OCI-LY1 (cell line): ENCODE results near the gene ARFGEF2.

Source experiments
- H2AFZ ChIP-seq: fragments of 200-600 bp; sonication (generic), shearing (Covaris generic); 2 replicates; pipeline ENCODE4 v1.6.0; 2014; ENCODE audit warnings: antibody characterized with exemption, mild to moderate bottlenecking, low read length
- H3F3A ChIP-seq: fragments of 200-600 bp; sonication (generic), shearing (Covaris generic); 2 replicates; pipeline ENCODE4 v1.6.0; 2014; ENCODE audit warnings: mild to moderate bottlenecking, antibody characterized with exemption, low read length, moderate library complexity; ENCODE audit not compliant: insufficient read depth
- H3K27ac ChIP-seq: fragments of 200-600 bp; sonication (generic); 2 replicates; pipeline ENCODE4 v1.5.1; 2014; ENCODE audit warnings: low read length, mixed run types, mild to moderate bottlenecking, low read depth; ENCODE audit not compliant: poor library complexity, severe bottlenecking
- H3K27me3 ChIP-seq: fragments of 200-600 bp; sonication (generic); 2 replicates; pipeline ENCODE4 v1.6.0; 2014; ENCODE audit warnings: antibody characterized with exemption, mild to moderate bottlenecking, low read length, moderate library complexity; ENCODE audit not compliant: insufficient read depth
- H3K36me3 ChIP-seq: fragments of 200-600 bp; sonication (generic); 2 replicates; pipeline ENCODE4 v1.6.1; 2014; ENCODE audit warnings: mild to moderate bottlenecking, antibody characterized with exemption, low read length, moderate library complexity, mixed read lengths; ENCODE audit not compliant: insufficient read depth
- H3K4me1 ChIP-seq: fragments of 200-600 bp; sonication (generic); 2 replicates; pipeline ENCODE4 v1.5.1; 2014; ENCODE audit warnings: mild to moderate bottlenecking, low read length, moderate library complexity; ENCODE audit not compliant: insufficient read depth, severe bottlenecking
- H3K4me2 ChIP-seq: fragments of 200-600 bp; sonication (generic), shearing (Covaris generic); 2 replicates; pipeline ENCODE4 v1.6.1; 2014; ENCODE audit warnings: low read length
- H3K4me3 ChIP-seq: fragments of 200-600 bp; sonication (generic); 2 replicates; pipeline ENCODE4 v1.5.1; 2014; ENCODE audit warnings: low read length, low read depth, mild to moderate bottlenecking, mixed read lengths; ENCODE audit not compliant: poor library complexity, severe bottlenecking
- H3K79me2 ChIP-seq: fragments of 200-600 bp; shearing (Covaris generic); 2 replicates; pipeline ENCODE4 v1.6.1; 2016; ENCODE audit warnings: mixed run types, low read length, mixed read lengths; ENCODE audit not compliant: insufficient read depth
- H3K9ac ChIP-seq: fragments of 200-600 bp; sonication (generic), shearing (Covaris generic); 2 replicates; pipeline ENCODE4 v1.6.1; 2014; ENCODE audit warnings: mild to moderate bottlenecking, low read length, mixed read lengths
- H3K9me2 ChIP-seq: fragments of 200-600 bp; sonication (generic), shearing (Covaris generic); 2 replicates; pipeline ENCODE4 v1.6.1; 2014; ENCODE audit warnings: low read depth, mild to moderate bottlenecking, low read length, mixed read lengths
- H3K9me3 ChIP-seq: fragments of 200-600 bp; shearing (Covaris generic); 2 replicates; pipeline ENCODE4 v1.6.1; 2014; ENCODE audit warnings: low read length, mixed read lengths
- H4K20me1 ChIP-seq: fragments of 200-600 bp; sonication (generic), shearing (Covaris generic); 2 replicates; pipeline ENCODE4 v1.6.0; 2016; ENCODE audit warnings: mild to moderate bottlenecking, low read length; ENCODE audit not compliant: insufficient read depth
- CTCF ChIP-seq: fragments of 200-600 bp; sonication (generic), shearing (Covaris generic); IDR thresholded peaks from 2 replicates; pipeline ENCODE4 v1.5.1; 2017; ENCODE audit warnings: mild to moderate bottlenecking, antibody characterized with exemption, low read length, moderate library complexity, mixed read lengths
- EZH2 ChIP-seq: fragments of 200-600 bp; sonication (generic), shearing (Covaris generic); IDR thresholded peaks from 2 replicates; pipeline ENCODE4 v1.8.0; 2017; ENCODE audit warnings: borderline replicate concordance, mixed run types, mild to moderate bottlenecking, antibody characterized with exemption, low read length, moderate library complexity, mixed read lengths

The ARFGEF2 gene

GRCh38 chr20:48926267-48926666 is 4.8 kb downstream of the ARFGEF2 start:
- H3K4me2 ChIP-seq, result no peak overlapping the region
- H3K9ac ChIP-seq, result no peak overlapping the region
- no peak overlapping the region for H3K4me3 ChIP-seq

GRCh38 chr20:48926821-48927220 is 5.3 kb downstream of the ARFGEF2 start:
- Histone ChIP-seq H3K4me2 (no peak overlapping the region), H4K20me1 (no peaks in the 10 kb centered on the region), H3K4me3 (no peak overlapping the region), H2AFZ (no peak overlapping the region), H3K79me2 (peaks cover 81% of the 10 kb centered on the region), H3K9ac (no peak overlapping the region), H3K27ac (no peak overlapping the region), H3F3A (peaks cover 7% of the 10 kb centered on the region; the same call in 1 of the 2 replicates), H3K9me2 (no peaks in the 10 kb centered on the region), H3K9me3 (no peaks in the 10 kb centered on the region), H3K27me3 (no peaks in the 10 kb centered on the region), H3K36me3 (no peaks in the 10 kb centered on the region), H3K4me1 (peaks cover 34% of the 10 kb centered on the region)
- no peak for TF ChIP-seq CTCF
- no peak for TF ChIP-seq EZH2

More at GRCh38 chr20:48926267-48926666, 4.8 kb downstream of the ARFGEF2 start:
- Histone ChIP-seq H3K27ac (no peak overlapping the region), H4K20me1 (no peaks in the 10 kb centered on the region), H3K79me2 (peaks cover 77% of the 10 kb centered on the region), H3K4me1 (peaks cover 34% of the 10 kb centered on the region), H3K9me2 (no peaks in the 10 kb centered on the region), H3F3A (peaks cover 7% of the 10 kb centered on the region; the same call in 1 of the 2 replicates), H3K36me3 (no peaks in the 10 kb centered on the region), H2AFZ (no peak overlapping the region), H3K27me3 (no peaks in the 10 kb centered on the region), H3K9me3 (no peaks in the 10 kb centered on the region)
- no peak for TF ChIP-seq EZH2
- TF ChIP-seq CTCF, result no peak

- H3K9me2 ChIP-seq, result no peaks in the 10 kb centered on the region
- H3F3A ChIP-seq, result no peaks in the 10 kb centered on the region
- no peak overlapping the region for H2AFZ ChIP-seq
- H3K4me1 ChIP-seq, result peaks cover 13% of the 10 kb centered on the region
- H4K20me1 ChIP-seq, result no peaks in the 10 kb centered on the region
- H3K79me2 ChIP-seq, result peaks cover 79% of the 10 kb centered on the region
- no peak for TF ChIP-seq EZH2
- TF ChIP-seq CTCF, result no peak
- H3K4me2 ChIP-seq, result no peak overlapping the region
- H3K9ac ChIP-seq, result no peak overlapping the region
- no peaks in the 10 kb centered on the region for H3K27me3 ChIP-seq
- no peak overlapping the region for H3K27ac ChIP-seq
- H3K4me3 ChIP-seq, result no peak overlapping the region
- H3K36me3 ChIP-seq, result no peaks in the 10 kb centered on the region; the same call in 1 of the 2 replicates
- no peaks in the 10 kb centered on the region for H3K9me3 ChIP-seq
Observed at GRCh38 chr20:48928832-48929725, 7.6 kb downstream of the ARFGEF2 start.
